IPS DF 4.7 (cell line): ENCODE results near the gene FOXQ1.

Experiments used
- DNase-seq: peaks from one replicate; pipeline ENCODE4 v3.0.0-alpha.2; 2013; ENCODE audit warnings: low spot score; ENCODE audit errors: extremely low read depth

Gene FOXQ1

GRCh38 chr6:1311400-1312202, at the start of gene FOXQ1:
FOXQ1 (plus strand) TSS chr6:1312098; CDS start chr6:1312705, 607 bp downstream.
- no peak for DNase-seq

GRCh38 chr6:1262704-1263038, 49.2 kb upstream of the FOXQ1 start:
- DNase-seq: no peak

- DNase-seq: no peak
Measured at GRCh38 chr6:1263039-1263849, 48.7 kb upstream of the FOXQ1 start.

- DNase-seq: no peak
Measured at GRCh38 chr6:1263850-1264377, 48.0 kb upstream of the FOXQ1 start.

- DNase-seq: no peak
Measured at GRCh38 chr6:1264619-1265445, 47.1 kb upstream of the FOXQ1 start.

- DNase-seq: no peak
Measured at GRCh38 chr6:1266686-1267056, 45.2 kb upstream of the FOXQ1 start.

GRCh38 chr6:1267057-1267732, 44.7 kb upstream of the FOXQ1 start:
- DNase-seq: no peak

- no peak for DNase-seq
Measured at GRCh38 chr6:1267790-1268762, 43.8 kb upstream of the FOXQ1 start.

GRCh38 chr6:1271071-1271763, 40.7 kb upstream of the FOXQ1 start:
- DNase-seq: no peak

- no peak for DNase-seq
Measured at GRCh38 chr6:1278061-1278720, 33.7 kb upstream of the FOXQ1 start.

- no peak for DNase-seq
Measured at GRCh38 chr6:1279065-1279464, 32.8 kb upstream of the FOXQ1 start.

GRCh38 chr6:1280666-1281300, 31.1 kb upstream of the FOXQ1 start:
- no peak for DNase-seq

- no peak for DNase-seq
Measured at GRCh38 chr6:1281746-1282145, 30.2 kb upstream of the FOXQ1 start.

- DNase-seq: no peak
Measured at GRCh38 chr6:1283501-1283900, 28.4 kb upstream of the FOXQ1 start.

GRCh38 chr6:1285556-1285955, 26.3 kb upstream of the FOXQ1 start:
- DNase-seq: no peak

- no peak for DNase-seq
Measured at GRCh38 chr6:1285956-1286355, 25.9 kb upstream of the FOXQ1 start.

GRCh38 chr6:1287103-1287591, 24.8 kb upstream of the FOXQ1 start:
- DNase-seq: no peak

GRCh38 chr6:1290086-1290485, 21.8 kb upstream of the FOXQ1 start:
- no peak for DNase-seq
